GM23338 (cell line): ENCODE measurements around the gene HOXD1. TPM values are rescaled to one million over a fixed set of nuclear protein-coding genes. Genes with fewer than 3 reads are reported as not detected.

Source experiments
- ATAC-seq: fragments of 200-7000 bp; cut with Tn5 transposase; 3 replicates; pipeline ENCODE4 v1.9.1; 2020
- DNase-seq: peaks from one replicate; pipeline ENCODE4 v3.0.0-alpha.2; 2015; ENCODE audit warnings: low spot score
- H2AFZ ChIP-seq: fragments of 200-600 bp; sonication (generic); 2 replicates; pipeline ENCODE4 v1.8.0; 2016; ENCODE audit warnings: antibody characterized with exemption, mild to moderate bottlenecking, moderate library complexity
- H3F3A ChIP-seq: fragments of 200-600 bp; sonication (generic); replicated peaks from 2 replicates; pipeline ENCODE4 v1.8.0; 2017; ENCODE audit warnings: antibody characterized with exemption, mixed run types, low read depth
- H3K27ac ChIP-seq: fragments of 200-600 bp; sonication (generic); 2 replicates; pipeline ENCODE4 v1.6.1; 2016; ENCODE audit warnings: low read depth
- H3K27me3 ChIP-seq: fragments of 200-600 bp; sonication (generic); 2 replicates; pipeline ENCODE4 v1.8.0; 2016; ENCODE audit warnings: mild to moderate bottlenecking, mixed run types, moderate library complexity; ENCODE audit not compliant: insufficient read depth
- H3K36me3 ChIP-seq: fragments of 200-600 bp; sonication (generic); 2 replicates; pipeline ENCODE4 v1.8.0; 2016; ENCODE audit warnings: mild to moderate bottlenecking; ENCODE audit not compliant: insufficient read depth
- H3K4me1 ChIP-seq: fragments of 200-600 bp; sonication (generic); 2 replicates; pipeline ENCODE4 v1.8.0; 2016; ENCODE audit warnings: mild to moderate bottlenecking, moderate library complexity; ENCODE audit not compliant: insufficient read depth
- H3K4me2 ChIP-seq: fragments of 200-600 bp; sonication (generic); 2 replicates; pipeline ENCODE4 v1.7.1; 2017; ENCODE audit warnings: mixed run types
- H3K4me3 ChIP-seq: fragments of 200-600 bp; sonication (generic); 2 replicates; pipeline ENCODE4 v1.6.1; 2016; ENCODE audit warnings: mixed run types
- H3K79me2 ChIP-seq: fragments of 200-600 bp; sonication (generic); replicated peaks from 2 replicates; pipeline ENCODE4 v1.8.0; 2017; ENCODE audit warnings: mild to moderate bottlenecking; ENCODE audit not compliant: insufficient read depth
- H3K9me2 ChIP-seq: fragments of 200-600 bp; sonication (generic); 2 replicates; pipeline ENCODE4 v1.8.0; 2017; ENCODE audit not compliant: insufficient read depth
- H4K20me1 ChIP-seq: fragments of 200-600 bp; sonication (generic); replicated peaks from 2 replicates; pipeline ENCODE4 v1.8.0; 2017; ENCODE audit warnings: mild to moderate bottlenecking; ENCODE audit not compliant: insufficient read depth
- H3K27ac Mint-ChIP-seq: 2 replicates; pipeline ENCODE4 v1.8.0; 2020; ENCODE audit warnings: inconsistent platforms, mild to moderate bottlenecking, moderate library complexity, mixed read lengths
- H3K27me3 Mint-ChIP-seq: 3 replicates; pipeline ENCODE4 v1.8.0; 2022; ENCODE audit warnings: low read depth, mild to moderate bottlenecking, moderate library complexity, mixed read lengths, inconsistent platforms; ENCODE audit not compliant: insufficient read depth, poor library complexity
- H3K36me3 Mint-ChIP-seq: 3 replicates; pipeline ENCODE4 v1.8.0; 2021; ENCODE audit warnings: low read depth, mild to moderate bottlenecking, inconsistent platforms, moderate library complexity, mixed read lengths
- H3K4me1 Mint-ChIP-seq: 3 replicates; pipeline ENCODE4 v1.8.0; 2020; ENCODE audit warnings: mild to moderate bottlenecking, inconsistent platforms, mixed read lengths
- H3K4me3 Mint-ChIP-seq: 3 replicates; pipeline ENCODE4 v1.8.0; 2021; ENCODE audit warnings: moderate library complexity, mild to moderate bottlenecking, inconsistent platforms, mixed read lengths
- H3K9me3 Mint-ChIP-seq: 3 replicates; pipeline ENCODE4 v1.8.0; 2020; ENCODE audit warnings: moderate library complexity, mild to moderate bottlenecking, inconsistent platforms, mixed read lengths
- CREB1 ChIP-seq: fragments of 250-450 bp; sonication (Bioruptor Pico); IDR thresholded peaks from 2 replicates; pipeline ENCODE4 v1.5.0; 2020; ENCODE audit warnings: low read depth, mild to moderate bottlenecking, moderate library complexity
- EZH2 ChIP-seq: fragments of 200-600 bp; sonication (generic); IDR thresholded peaks from one replicate; pipeline ENCODE4 v1.8.0; 2017; ENCODE audit warnings: antibody characterized with exemption, mild to moderate bottlenecking, low read depth; ENCODE audit not compliant: unreplicated experiment
- EZH2phosphoT487 ChIP-seq: fragments of 200-600 bp; sonication (generic); IDR thresholded peaks from one replicate; pipeline ENCODE4 v1.8.1; 2018; ENCODE audit warnings: antibody characterized with exemption; ENCODE audit not compliant: unreplicated experiment
- NANOG ChIP-seq: IDR thresholded peaks from 2 replicates; pipeline ENCODE4 v1.6.1; 2016; ENCODE audit warnings: antibody characterized with exemption, borderline replicate concordance
- POLR2AphosphoS5 ChIP-seq: IDR thresholded peaks from 2 replicates; pipeline ENCODE4 v1.6.1; 2016; ENCODE audit warnings: antibody characterized with exemption, low read depth
- ZNF114 ChIP-seq: fragments of 250-450 bp; sonication (Bioruptor Pico); IDR thresholded peaks from 2 replicates; pipeline ENCODE4 v1.5.0; 2020; ENCODE audit warnings: mild to moderate bottlenecking, moderate library complexity
- ZNF331 ChIP-seq: fragments of 250-450 bp; sonication (Bioruptor Pico); IDR thresholded peaks from 2 replicates; pipeline ENCODE4 v1.5.0; 2020; ENCODE audit warnings: low read depth, mild to moderate bottlenecking, moderate library complexity
- ZNF462 ChIP-seq: fragments of 250-450 bp; sonication (Bioruptor Pico); IDR thresholded peaks from 2 replicates; pipeline ENCODE4 v1.5.0; 2020; ENCODE audit warnings: mild to moderate bottlenecking, moderate library complexity
- polyA plus RNA-seq: library from polyadenylated mRNA; unstranded; fragments of >200 nt; fragmentation: Nextera tagmentation; extraction: Ambion mirVana; gene quantifications from 2 replicates; pipeline ENCODE4 v1.2.1, GENCODE V29; 2016
- total RNA-seq: library from RNA; depleted of rRNA; stranded (reverse); fragments of >200 nt; shearing (Covaris generic); gene quantifications from 2 replicates; pipeline ENCODE4 v1.2.3, GENCODE V29; 2014
- TF ChIP-seq, protein P1 (sequence below): IDR thresholded peaks from 2 replicates; pipeline ENCODE4 v1.6.1; 2016; ENCODE audit warnings: antibody characterized with exemption

The HOXD1 gene
- total and polyA plus RNA-seq, 2 experiments from 2014 or later = not detected

DNA sequence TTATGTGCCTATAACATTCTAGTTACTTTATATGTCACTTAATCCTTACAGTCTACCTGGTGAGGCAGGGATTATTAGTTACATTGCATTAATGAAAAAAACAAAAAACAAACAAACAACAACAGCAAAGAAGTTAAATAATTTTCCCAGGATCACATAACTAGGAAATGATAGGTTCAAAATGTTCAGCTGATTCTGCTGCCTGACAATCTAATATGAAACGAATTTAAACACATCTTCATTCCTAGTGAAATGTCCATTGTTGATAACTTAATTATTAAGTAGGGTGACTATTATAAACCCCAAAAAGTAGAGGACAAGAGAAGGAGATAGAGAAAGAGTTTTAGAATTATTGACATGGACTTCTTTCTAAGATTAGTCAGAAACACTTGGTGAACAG is 22.6 kb downstream of the HOXD1 start (continued):
- TF ChIP-seq ZNF462 (CRISPR knock-in tag) = no peak
- TF ChIP-seq ZNF114 = no peak
- TF ChIP-seq CREB1 = no peak
- no peak for TF ChIP-seq ZNF331 (CRISPR knock-in tag)
- no peak for TF ChIP-seq POLR2AphosphoS5
- TF ChIP-seq, protein P1, sequence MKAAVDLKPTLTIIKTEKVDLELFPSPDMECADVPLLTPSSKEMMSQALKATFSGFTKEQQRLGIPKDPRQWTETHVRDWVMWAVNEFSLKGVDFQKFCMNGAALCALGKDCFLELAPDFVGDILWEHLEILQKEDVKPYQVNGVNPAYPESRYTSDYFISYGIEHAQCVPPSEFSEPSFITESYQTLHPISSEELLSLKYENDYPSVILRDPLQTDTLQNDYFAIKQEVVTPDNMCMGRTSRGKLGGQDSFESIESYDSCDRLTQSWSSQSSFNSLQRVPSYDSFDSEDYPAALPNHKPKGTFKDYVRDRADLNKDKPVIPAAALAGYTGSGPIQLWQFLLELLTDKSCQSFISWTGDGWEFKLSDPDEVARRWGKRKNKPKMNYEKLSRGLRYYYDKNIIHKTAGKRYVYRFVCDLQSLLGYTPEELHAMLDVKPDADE = no peak
- TF ChIP-seq EZH2 = no peak
- no peak for TF ChIP-seq NANOG

GRCh38 chr2:176212276-176212675 is 23.8 kb downstream of the HOXD1 start:
- Mint-ChIP-seq H3K9me3 (no peaks in the 10 kb centered on the region), H3K27ac (no peak overlapping the region), H3K27me3 (peaks cover under 1% of the 10 kb centered on the region), H3K4me1 (no peaks in the 10 kb centered on the region), H3K36me3 (no peaks in the 10 kb centered on the region), H3K4me3 (no peak overlapping the region)
- ATAC-seq = no peak
- Histone ChIP-seq H3K27me3 (no peaks in the 10 kb centered on the region), H4K20me1 (no peaks in the 10 kb centered on the region), H3K36me3 (no peaks in the 10 kb centered on the region), H3K9me2 (no peaks in the 10 kb centered on the region), H3F3A (no peaks in the 10 kb centered on the region), H3K27ac (no peak overlapping the region), H3K79me2 (no peaks in the 10 kb centered on the region), H3K4me1 (no peaks in the 10 kb centered on the region), H3K4me2 (no peak overlapping the region), H2AFZ (peak overlapping the region; percentile 80; the same call in 1 of the 2 replicates), H3K4me3 (no peak overlapping the region)
- DNase-seq = no peak
- no peak for TF ChIP-seq ZNF462 (CRISPR knock-in tag)
- TF ChIP-seq EZH2phosphoT487 = no peak
- no peak for TF ChIP-seq ZNF331 (CRISPR knock-in tag)
- no peak for TF ChIP-seq NANOG
